Glomerular visceral epithelial cell (primary cell): ENCODE data around the gene ROR2.

Experiments used
- DNase-seq: peaks from one replicate; pipeline ENCODE4 v3.0.0-alpha.2; 2016; ENCODE audit errors: extremely low spot score

Gene ROR2

GRCh38 chr9:91741522-91741921, 208.5 kb downstream of the ROR2 start:
- peak; percentile 13 for DNase-seq

- DNase-seq = peak; percentile 31
These were observed 209.3 kb downstream of the ROR2 start for GRCh38 chr9:91740701-91741100.

GRCh38 chr9:91736898-91737601, 213.0 kb downstream of the ROR2 start:
- no peak for DNase-seq

GRCh38 chr9:91736311-91736710, 213.7 kb downstream of the ROR2 start:
- DNase-seq = no peak

GRCh38 chr9:91735049-91735448, 215.0 kb downstream of the ROR2 start:
- no peak for DNase-seq

GRCh38 chr9:91734371-91734981, 215.6 kb downstream of the ROR2 start:
- DNase-seq = peak; percentile 53

- no peak for DNase-seq
These were observed 216.9 kb downstream of the ROR2 start for GRCh38 chr9:91733006-91733624.

- DNase-seq = no peak
These were observed 217.6 kb downstream of the ROR2 start for GRCh38 chr9:91732187-91733005.

- no peak for DNase-seq
These were observed 219.2 kb downstream of the ROR2 start for GRCh38 chr9:91730806-91731205.

GRCh38 chr9:91729558-91729842, 220.5 kb downstream of the ROR2 start:
- DNase-seq = no peak

- no peak for DNase-seq
These were observed 222.1 kb downstream of the ROR2 start for GRCh38 chr9:91727972-91728371.

- peak; percentile 61 for DNase-seq
These were observed 222.6 kb downstream of the ROR2 start for GRCh38 chr9:91727316-91727861.

- no peak for DNase-seq
These were observed 223.5 kb downstream of the ROR2 start for GRCh38 chr9:91726406-91727100.

- no peak for DNase-seq
These were observed 224.4 kb downstream of the ROR2 start for GRCh38 chr9:91725651-91726050.

GRCh38 chr9:91724609-91725505, 225.2 kb downstream of the ROR2 start:
- DNase-seq = no peak

- no peak for DNase-seq
These were observed 226.0 kb downstream of the ROR2 start for GRCh38 chr9:91724068-91724440.

GRCh38 chr9:91723420-91724067, 226.5 kb downstream of the ROR2 start:
- DNase-seq = no peak

GRCh38 chr9:91720751-91721705, 229.0 kb downstream of the ROR2 start:
- no peak for DNase-seq

GRCh38 chr9:91720313-91720712, 229.7 kb downstream of the ROR2 start:
- DNase-seq = no peak
